ENCODE measurements around the gene OXCT1. TPM values are rescaled to one million over a fixed set of nuclear protein-coding genes. Genes with fewer than 3 reads are reported as not detected.

OXCT1 gene
- total and polyA plus RNA-seq, 8 donors, result 1.8 to 8.2 (median 3.0) TPM

DNA sequence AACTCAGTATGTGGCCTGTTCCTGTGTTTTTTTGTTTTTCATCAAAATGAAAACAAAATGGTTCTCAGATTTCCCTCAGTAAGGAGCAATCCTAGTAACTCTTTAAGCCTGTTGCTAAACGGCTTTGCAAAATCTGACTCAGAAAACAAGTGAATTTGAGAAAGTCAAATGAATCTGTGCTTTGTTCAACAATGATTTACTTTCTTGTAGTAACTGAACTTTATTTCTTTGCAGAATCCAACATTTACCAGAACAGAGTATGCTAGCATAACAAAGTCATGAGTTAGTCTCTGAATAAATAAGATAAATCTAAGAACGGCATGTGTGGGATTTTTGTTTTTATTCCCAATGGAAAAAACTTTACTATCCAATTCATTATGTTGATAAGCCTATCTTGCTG is 93.8 kb downstream of the OXCT1 start:
- Histone ChIP-seq H3K4me1 (no peaks in the 10 kb centered on the region), H3K9me3 (no peaks in the 10 kb centered on the region), H3K27ac (no peak overlapping the region), H3K4me3 (no peak overlapping the region), H3K27me3 (no peaks in the 10 kb centered on the region), H3K36me3 (no peaks in the 10 kb centered on the region)
- FAIRE-seq (no peak), ATAC-seq (no peak), DNase-seq (no peak)
- intact Hi-C loops (cut with DNase I), result no loop called here
- TF ChIP-seq, protein P1, sequence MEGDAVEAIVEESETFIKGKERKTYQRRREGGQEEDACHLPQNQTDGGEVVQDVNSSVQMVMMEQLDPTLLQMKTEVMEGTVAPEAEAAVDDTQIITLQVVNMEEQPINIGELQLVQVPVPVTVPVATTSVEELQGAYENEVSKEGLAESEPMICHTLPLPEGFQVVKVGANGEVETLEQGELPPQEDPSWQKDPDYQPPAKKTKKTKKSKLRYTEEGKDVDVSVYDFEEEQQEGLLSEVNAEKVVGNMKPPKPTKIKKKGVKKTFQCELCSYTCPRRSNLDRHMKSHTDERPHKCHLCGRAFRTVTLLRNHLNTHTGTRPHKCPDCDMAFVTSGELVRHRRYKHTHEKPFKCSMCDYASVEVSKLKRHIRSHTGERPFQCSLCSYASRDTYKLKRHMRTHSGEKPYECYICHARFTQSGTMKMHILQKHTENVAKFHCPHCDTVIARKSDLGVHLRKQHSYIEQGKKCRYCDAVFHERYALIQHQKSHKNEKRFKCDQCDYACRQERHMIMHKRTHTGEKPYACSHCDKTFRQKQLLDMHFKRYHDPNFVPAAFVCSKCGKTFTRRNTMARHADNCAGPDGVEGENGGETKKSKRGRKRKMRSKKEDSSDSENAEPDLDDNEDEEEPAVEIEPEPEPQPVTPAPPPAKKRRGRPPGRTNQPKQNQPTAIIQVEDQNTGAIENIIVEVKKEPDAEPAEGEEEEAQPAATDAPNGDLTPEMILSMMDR (IDR thresholded peaks at IDR 0.05), result no peak
- WGBS, 2 donors, result 45 to 49% methylated on average over 2 of the region's 2 CpGs

- no peak for DNase-seq
- Histone ChIP-seq H3K27me3 (no peaks in the 10 kb centered on the region), H3K9me3 (no peaks in the 10 kb centered on the region), H3K36me3 (no peaks in the 10 kb centered on the region), H3K27ac (no peak overlapping the region), H3K4me3 (no peak overlapping the region), H3K4me1 (no peaks in the 10 kb centered on the region)
- no peak for ATAC-seq
- WGBS, 2 donors, result 81 to 83% methylated on average over 1 of the region's 1 CpG
- TF ChIP-seq, protein P1 (IDR thresholded peaks at IDR 0.05), result no peak
- FAIRE-seq, result no peak
- intact Hi-C loops (cut with DNase I), result no loop called here
Measured at GRCh38 chr5:41773799-41774198, 96.4 kb downstream of the OXCT1 start.

- Histone ChIP-seq H3K4me1 (no peaks in the 10 kb centered on the region), H3K4me3 (no peak overlapping the region), H3K36me3 (no peaks in the 10 kb centered on the region), H3K9me3 (no peaks in the 10 kb centered on the region), H3K27ac (no peak overlapping the region), H3K27me3 (no peaks in the 10 kb centered on the region)
- TF ChIP-seq, protein P1 (IDR thresholded peaks at IDR 0.05), result no peak
- FAIRE-seq, result no peak
- WGBS, 2 donors, result 70 to 74% methylated on average over 4 of the region's 4 CpGs
- intact Hi-C loops (cut with DNase I), result no loop called here
- DNase-seq, result no peak
- no peak for ATAC-seq
Measured at GRCh38 chr5:41772785-41773442, 97.3 kb downstream of the OXCT1 start.

- no peaks in the 10 kb centered on the region for H3K9me3 ChIP-seq
- H3K27ac ChIP-seq, result no peak overlapping the region
- no peaks in the 10 kb centered on the region for H3K27me3 ChIP-seq
- no peaks in the 10 kb centered on the region for H3K36me3 ChIP-seq
- DNase-seq (no peak), FAIRE-seq (no peak), ATAC-seq (no peak)
- no peaks in the 10 kb centered on the region for H3K4me1 ChIP-seq
- 88 to 91% methylated on average over 2 of the region's 2 CpGs for WGBS, 2 donors
- intact Hi-C loops (cut with DNase I), result no loop called here
- TF ChIP-seq, protein P1 (IDR thresholded peaks at IDR 0.05), result no peak
- H3K4me3 ChIP-seq, result no peak overlapping the region
Measured at GRCh38 chr5:41772056-41772455, 98.2 kb downstream of the OXCT1 start.

GRCh38 chr5:41770799-41771198 is 99.4 kb downstream of the OXCT1 start:
- ATAC-seq (no peak), DNase-seq (no peak), FAIRE-seq (no peak)
- H3K4me1 ChIP-seq, result no peaks in the 10 kb centered on the region
- no peaks in the 10 kb centered on the region for H3K27me3 ChIP-seq
- H3K27ac ChIP-seq, result no peak overlapping the region
- intact Hi-C loops (cut with DNase I), result no loop called here
- H3K4me3 ChIP-seq, result no peak overlapping the region
- no peaks in the 10 kb centered on the region for H3K36me3 ChIP-seq
- TF ChIP-seq, protein P1 (IDR thresholded peaks at IDR 0.05), result no peak
- H3K9me3 ChIP-seq, result no peaks in the 10 kb centered on the region
